K562 (cell line): ENCODE results near the gene NOL12. TPM values are rescaled to one million over a fixed set of nuclear protein-coding genes. Genes with fewer than 3 reads are reported as not detected.

ENCODE experiments used
- CHAMP1 ChIP-seq: fragments of 450-650 bp; IDR thresholded peaks from 2 replicates; pipeline ENCODE4 v1.6.1; 2016; ENCODE audit warnings: mild to moderate bottlenecking
- CHD1 ChIP-seq: fragments of 200-600 bp; sonication (generic); IDR thresholded peaks from one replicate; pipeline ENCODE4 v1.6.1; 2012; ENCODE audit warnings: mild to moderate bottlenecking, moderate library complexity, low read length, inconsistent platforms
- ETS1 ChIP-seq: conservative IDR thresholded peaks from 2 replicates; pipeline ENCODE4 v1.6.1; 2011; ENCODE audit warnings: low read depth, mild to moderate bottlenecking, low read length; ENCODE audit not compliant: control insufficient read depth
- ILK ChIP-seq: fragments of 450-650 bp; IDR thresholded peaks from 2 replicates; pipeline ENCODE4 v1.6.1; 2016; ENCODE audit warnings: missing genetic modification characterization, low read depth, mild to moderate bottlenecking, missing compliant biosample characterization, moderate library complexity, borderline replicate concordance
- IRF9 ChIP-seq: fragments of 450-650 bp; IDR thresholded peaks from 2 replicates; pipeline ENCODE4 v1.6.1; 2016; ENCODE audit warnings: missing biosample characterization, missing genetic modification characterization
- KDM1A ChIP-seq, 2 experiments: fragments of 450-650 bp; IDR thresholded peaks; 2 replicates each; pipeline ENCODE4 v1.6.1; 2016; ENCODE audit warnings: mild to moderate bottlenecking in 2 of 2
- KLF10 ChIP-seq: fragments of 250-450 bp; sonication (Bioruptor Pico); IDR thresholded peaks from 2 replicates; pipeline ENCODE4 v1.6.1; 2021; ENCODE audit warnings: matching md5 sums
- MTA3 ChIP-seq: fragments of 450-650 bp; formaldehyde crosslinking; IDR thresholded peaks from 2 replicates; pipeline ENCODE4 v1.6.1; 2017; ENCODE audit warnings: mild to moderate bottlenecking, borderline replicate concordance
- NCOA6 ChIP-seq: fragments of 450-650 bp; IDR thresholded peaks from 2 replicates; pipeline ENCODE4 v1.6.1; 2017; ENCODE audit warnings: mild to moderate bottlenecking
- NFIC ChIP-seq: fragments of 450-650 bp; IDR thresholded peaks from 2 replicates; pipeline ENCODE4 v1.6.1; 2017; ENCODE audit warnings: mild to moderate bottlenecking, inconsistent platforms
- NUFIP1 ChIP-seq: fragments of 450-650 bp; IDR thresholded peaks from 2 replicates; pipeline ENCODE4 v1.6.1; 2018; ENCODE audit not compliant: partially characterized antibody
- SMARCB1 ChIP-seq: IDR thresholded peaks from 2 replicates; pipeline ENCODE4 v1.6.1; 2011; ENCODE audit warnings: improper control_type of control experiment, low read depth; ENCODE audit not compliant: insufficient read length
- SMARCC2 ChIP-seq: fragments of 450-650 bp; IDR thresholded peaks from 2 replicates; pipeline ENCODE4 v1.6.1; 2017; ENCODE audit warnings: antibody characterized with exemption, moderate library complexity, mild to moderate bottlenecking, low read depth
- THRB ChIP-seq: fragments of 450-650 bp; formaldehyde crosslinking; conservative IDR thresholded peaks from 2 replicates; pipeline ENCODE4 v1.4.0; 2022; ENCODE audit warnings: mild to moderate bottlenecking, missing genetic modification characterization
- UBTF ChIP-seq, 2 experiments: IDR thresholded peaks; 2 replicates each; pipeline ENCODE4 v1.6.1; 2012; ENCODE audit warnings: improper control_type of control experiment in 2 of 2, low read depth in 2 of 2, low read length in 2 of 2, borderline replicate concordance in 1 of 2
- ZBTB2 ChIP-seq: fragments of 450-650 bp; IDR thresholded peaks from 2 replicates; pipeline ENCODE4 v1.6.1; 2016; ENCODE audit warnings: antibody characterized with exemption
- polyA plus RNA-seq, 8 experiments: library from polyadenylated mRNA; depleted of rRNA in 4 of 8; stranded (reverse) in 5 of 8; unstranded in 3 of 8; fragments of >200 nt; fragmentation: Nextera tagmentation in 2 of 8; fragmentation: Illumina TruSeq in 1 of 8; extraction: Ambion mirVana in 2 of 8; extraction: Trizol in 1 of 8; gene quantifications; 2 replicates each; pipeline versions ENCODE4 v1.2.1 to v1.2.3, GENCODE V29; 2011 to 2014; ENCODE audit warnings: inconsistent platforms in 1 of 8, missing spikeins in 1 of 8
- total RNA-seq, 7 experiments: library from RNA; depleted of rRNA in 6 of 7; stranded (reverse); fragments of >200 nt in 6 of 7; fragmentation: Illumina TruSeq in 2 of 7; extraction: Trizol in 2 of 7; gene quantifications; 2 replicates each; pipeline versions ENCODE4 v1.2.1 to v1.2.3, GENCODE V29; 2011 to 2021; ENCODE audit warnings: low replicate concordance in 1 of 7

Gene NOL12
- total and polyA plus RNA-seq, 9 of the 15 experiments (the other 6 are each of a cell fraction or from before 2014, with no cell fraction given), result 2.8 to 40.9 (median 28.5) TPM

- TF ChIP-seq CHAMP1 (no peak), SMARCC2 (no peak), IRF9 (no peak), NUFIP1 (no peak), ETS1 (no peak), MTA3 (no peak), NCOA6 (no peak), UBTF (IDR thresholded peaks at IDR 0.05; ENCODE audit: borderline replicate concordance in 1 of 2, low read depth in 2 of 2, low read length in 2 of 2) (no peak), NFIC (no peak), THRB (CRISPR knock-in tag) (no peak), CHD1 (no peak), SMARCB1 (no peak), KLF10 (no peak), KDM1A (IDR thresholded peaks at IDR 0.05) (peak; percentile 57 to 76; a peak in 3 of 4 replicates), ILK (tag) (no peak), ZBTB2 (no peak)
These were observed 10.8 kb downstream of the NOL12 start, which contains the start of gene TRIOBP (continued) for GRCh38 chr22:37696657-37697537.
